ENCODE data around the gene PCA3. TPM values are rescaled to one million over a fixed set of nuclear protein-coding genes. Genes with fewer than 3 reads are reported as not detected.
"Not testable (repeated sequence)": the region's sequence is repeated elsewhere in the genome, so short reads cannot be mapped to it uniquely, and the experiment has no call there.

PCA3 gene
- total and polyA plus RNA-seq, 9 of the 15 experiments (the other 6 are each of a cell fraction or from before 2014, with no cell fraction given) = not detected

DNA sequence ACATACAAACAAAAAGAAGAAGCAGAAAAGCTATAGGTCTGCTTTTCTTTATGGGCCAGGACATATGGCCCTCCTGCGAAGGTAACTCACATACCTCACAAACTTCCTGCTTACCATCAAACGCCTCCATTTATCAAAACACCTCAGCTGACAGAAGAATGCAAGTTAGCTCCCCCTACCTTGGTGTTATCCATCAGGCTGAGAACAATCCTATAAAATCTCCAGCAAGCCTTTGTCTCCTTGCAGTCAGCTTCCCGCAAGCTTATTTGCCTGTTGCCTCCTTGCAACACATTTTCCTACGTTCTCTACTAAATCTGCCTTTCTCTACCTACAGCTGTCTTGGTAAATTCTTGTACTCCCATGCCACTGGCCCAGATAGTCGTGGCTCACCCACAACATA is 22.7 kb upstream of the PCA3 start:
- no peaks in the 10 kb centered on the region for H3K36me3 ChIP-seq (ENCODE audit: control insufficient read depth, insufficient read depth, low read length)
- H3K79me2 ChIP-seq (ENCODE audit: control insufficient read depth, insufficient read depth, low read length) = no peaks in the 10 kb centered on the region
- ATAC-seq (no peak), FAIRE-seq (no peak), DNase-seq (ENCODE audit: extremely low read depth in 1 of 4, low spot score in 3 of 4) (no peak)
- H3K9me1 ChIP-seq (ENCODE audit: control insufficient read depth, insufficient read depth, low read length) = no peaks in the 10 kb centered on the region
- no peaks in the 10 kb centered on the region for H3K9me3 ChIP-seq (replicated peaks; ENCODE audit: control insufficient read depth, insufficient read depth, low read depth, low read length)
- no peak overlapping the region for H2AFZ ChIP-seq (ENCODE audit: low read depth, low read length)
- intact Hi-C loops (cut with micrococcal nuclease) (no loop called here), in situ Hi-C loops (cut with MboI) (no loop called here)
- H3K4me3 ChIP-seq = no peak overlapping the region
- CTCF ChIA-PET (ENCODE audit: low intra/inter-chr PET ratio) = no interaction called here
- H3K27me3 ChIP-seq (ENCODE audit: control insufficient read depth in 2 of 2, insufficient read depth in 2 of 2, low read length in 2 of 2) = no peaks in the 10 kb centered on the region
- TF ChIP-seq CBX5 (IDR thresholded peaks at IDR 0.05; ENCODE audit: borderline replicate concordance, low read depth) = no peak
- no peak for TF ChIP-seq ZNF75A (CRISPR knock-in tag; IDR thresholded peaks at IDR 0.05)
- no peak overlapping the region for H3K4me2 ChIP-seq (ENCODE audit: insufficient read depth, low read length)
- H4K20me1 ChIP-seq (replicated peaks; ENCODE audit: control insufficient read depth, insufficient read depth, low read length) = no peaks in the 10 kb centered on the region
- no peaks in the 10 kb centered on the region for H3K4me1 ChIP-seq (replicated peaks in 1 of 2; ENCODE audit: control insufficient read depth in 2 of 2, insufficient read depth in 2 of 2, low read length in 2 of 2)
- WGBS (ENCODE audit: insufficient coverage, low coverage, missing lambda C conversion rate) = 0% methylated on average over 5 of the region's 5 CpGs
- no peak overlapping the region for H3K9ac ChIP-seq (ENCODE audit: insufficient read depth in 1 of 2, low read depth in 2 of 2, low read length in 2 of 2)
- no TSS peak for BruUV-seq (replicated peaks)
- no peak overlapping the region for H3K27ac ChIP-seq (ENCODE audit: extremely low read depth, low read depth, low read length)
- POLR2A ChIA-PET = no interaction called here

DNA sequence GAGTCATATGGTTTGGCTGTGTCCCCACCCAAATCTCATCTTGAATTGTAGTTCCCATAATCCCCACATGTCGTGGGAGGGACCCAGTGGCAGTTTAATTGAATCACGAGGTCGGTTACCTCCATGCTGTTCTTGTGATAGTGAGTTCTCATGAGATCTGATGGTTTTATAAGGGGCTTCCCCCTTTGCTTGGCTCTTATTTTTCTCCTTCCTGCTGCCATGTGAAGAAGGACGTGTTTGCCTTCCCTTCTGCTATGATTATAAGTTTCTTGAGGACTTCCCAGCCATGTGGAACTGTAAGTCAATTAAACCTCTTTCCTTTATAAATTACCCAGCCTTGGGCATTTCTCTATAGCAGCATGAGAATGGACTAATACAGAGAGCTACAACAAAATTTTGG is 21.3 kb upstream of the PCA3 start:
- H2AFZ ChIP-seq (ENCODE audit: low read depth, low read length); H3K27ac ChIP-seq (ENCODE audit: extremely low read depth, low read depth, low read length); H3K4me2 ChIP-seq (ENCODE audit: insufficient read depth, low read length); ATAC-seq; intact Hi-C loops (cut with micrococcal nuclease); H3K9ac ChIP-seq (ENCODE audit: insufficient read depth in 1 of 2, low read depth in 2 of 2, low read length in 2 of 2); H3K36me3 ChIP-seq (ENCODE audit: control insufficient read depth, insufficient read depth, low read length); H4K20me1 ChIP-seq (replicated peaks; ENCODE audit: control insufficient read depth, insufficient read depth, low read length); H3K4me3 ChIP-seq; CTCF ChIA-PET (ENCODE audit: low intra/inter-chr PET ratio); H3K9me3 ChIP-seq (replicated peaks; ENCODE audit: control insufficient read depth, insufficient read depth, low read depth, low read length); H3K79me2 ChIP-seq (ENCODE audit: control insufficient read depth, insufficient read depth, low read length); DNase-seq (ENCODE audit: extremely low read depth in 1 of 4, low spot score in 3 of 4); BruUV-seq (replicated peaks); H3K9me1 ChIP-seq (ENCODE audit: control insufficient read depth, insufficient read depth, low read length); H3K27me3 ChIP-seq (ENCODE audit: control insufficient read depth in 2 of 2, insufficient read depth in 2 of 2, low read length in 2 of 2); in situ Hi-C loops (cut with MboI); H3K4me1 ChIP-seq (replicated peaks in 1 of 2; ENCODE audit: control insufficient read depth in 2 of 2, insufficient read depth in 2 of 2, low read length in 2 of 2); FAIRE-seq; POLR2A ChIA-PET: not testable (repeated sequence)
- 0% methylated on average over 4 of the region's 4 CpGs for WGBS (ENCODE audit: insufficient coverage, low coverage, missing lambda C conversion rate)
